ENCODE measurements around the gene CPB2. TPM values are rescaled to one million over a fixed set of nuclear protein-coding genes. Genes with fewer than 3 reads are reported as not detected.

CPB2 gene
- total RNA-seq, 1 donor from 2014 or later = not detected

- peak; percentile 17 for DNase-seq
Measured at GRCh38 chr13:46097015-46097414, 7.8 kb downstream of the CPB2 start.

GRCh38 chr13:46094478-46094877 lies 10.4 kb downstream of the CPB2 start:
- DNase-seq = no peak

GRCh38 chr13:46088821-46089562 lies 15.8 kb downstream of the CPB2 start:
- DNase-seq = no peak

GRCh38 chr13:46087481-46087880 lies 17.4 kb downstream of the CPB2 start:
- no peak for DNase-seq

GRCh38 chr13:46086985-46087384 lies 17.8 kb downstream of the CPB2 start:
- no peak for DNase-seq

- DNase-seq = no peak
Measured at GRCh38 chr13:46086421-46086922, 18.4 kb downstream of the CPB2 start.

- no peak for DNase-seq
Measured at GRCh38 chr13:46085737-46086136, 19.1 kb downstream of the CPB2 start.

GRCh38 chr13:46082324-46082723 lies 22.5 kb downstream of the CPB2 start:
- no peak for DNase-seq

- DNase-seq = no peak
Measured at GRCh38 chr13:46079770-46080169, 25.1 kb downstream of the CPB2 start.

- no peak for DNase-seq
Measured at GRCh38 chr13:46077265-46077664, 27.6 kb downstream of the CPB2 start.

- no peak for DNase-seq
Measured at GRCh38 chr13:46076827-46077226, 28.0 kb downstream of the CPB2 start.

- DNase-seq = no peak
Measured at GRCh38 chr13:46075811-46076210, 29.0 kb downstream of the CPB2 start.

GRCh38 chr13:46071590-46072249 lies 33.1 kb downstream of the CPB2 start:
- no peak for DNase-seq

GRCh38 chr13:46063292-46063691 lies 41.5 kb downstream of the CPB2 start:
- DNase-seq = no peak

GRCh38 chr13:46062185-46062584 lies 42.6 kb downstream of the CPB2 start:
- DNase-seq = no peak

GRCh38 chr13:46059405-46059804 lies 45.4 kb downstream of the CPB2 start:
- DNase-seq = no peak

- DNase-seq = no peak
Measured at GRCh38 chr13:46058268-46058667, 46.6 kb downstream of the CPB2 start.

GRCh38 chr13:46057256-46058015 lies 47.4 kb downstream of the CPB2 start:
- no peak for DNase-seq

- DNase-seq = no peak
Measured at GRCh38 chr13:46053162-46054012, 51.4 kb downstream of the CPB2 start.

- peak; percentile 90 for DNase-seq
Measured at GRCh38 chr13:46052319-46053161, 52.3 kb downstream of the CPB2 start, which contains the start of gene ZC3H13. Gene ZC3H13 (minus strand): TSS chr13:46052746. CDS start chr13:46045507, 7,239 bp downstream.

- DNase-seq = no peak
Measured at GRCh38 chr13:46051968-46052318, 52.9 kb downstream of the CPB2 start.
